Amniotic epithelial cell (primary cell): Measurements from ENCODE around the gene LARP4.
"Not testable (repeated sequence)": the region's sequence is repeated elsewhere in the genome, so short reads cannot be mapped to it uniquely, and the experiment has no call there.

ENCODE experiments used
- DNase-seq: peaks from one replicate; pipeline ENCODE4 v3.0.0-alpha.2; 2010; ENCODE audit warnings: low read depth

LARP4 gene

GRCh38 chr12:50482571-50482970 lies 81.9 kb downstream of the LARP4 start:
- DNase-seq: peak; percentile 11

- no peak for DNase-seq
Measured at GRCh38 chr12:50483488-50483887, 82.8 kb downstream of the LARP4 start.

- peak; percentile 12 for DNase-seq
Measured at GRCh38 chr12:50488801-50489200, 88.1 kb downstream of the LARP4 start.

DNA sequence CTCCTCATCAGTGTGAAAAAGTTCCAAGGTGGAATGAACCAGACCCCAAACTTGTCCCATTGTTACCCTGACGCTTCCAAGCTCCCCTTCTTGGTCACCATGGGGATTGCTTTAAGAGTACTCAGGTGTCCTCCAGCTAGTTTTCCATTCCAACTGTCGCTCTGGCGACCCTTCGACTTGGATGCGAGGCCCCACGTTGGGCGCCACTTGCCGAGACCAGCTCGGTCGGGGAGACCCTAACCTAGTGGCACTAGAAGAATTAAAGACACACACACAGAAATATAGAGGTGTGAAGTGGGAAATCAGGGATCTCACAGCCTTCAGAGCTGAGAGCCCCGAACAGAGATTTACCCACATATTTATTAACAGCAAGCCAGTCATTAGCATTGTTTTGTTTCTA lies 97.4 kb downstream of the LARP4 start:
- DNase-seq: peak; percentile 24

DNA sequence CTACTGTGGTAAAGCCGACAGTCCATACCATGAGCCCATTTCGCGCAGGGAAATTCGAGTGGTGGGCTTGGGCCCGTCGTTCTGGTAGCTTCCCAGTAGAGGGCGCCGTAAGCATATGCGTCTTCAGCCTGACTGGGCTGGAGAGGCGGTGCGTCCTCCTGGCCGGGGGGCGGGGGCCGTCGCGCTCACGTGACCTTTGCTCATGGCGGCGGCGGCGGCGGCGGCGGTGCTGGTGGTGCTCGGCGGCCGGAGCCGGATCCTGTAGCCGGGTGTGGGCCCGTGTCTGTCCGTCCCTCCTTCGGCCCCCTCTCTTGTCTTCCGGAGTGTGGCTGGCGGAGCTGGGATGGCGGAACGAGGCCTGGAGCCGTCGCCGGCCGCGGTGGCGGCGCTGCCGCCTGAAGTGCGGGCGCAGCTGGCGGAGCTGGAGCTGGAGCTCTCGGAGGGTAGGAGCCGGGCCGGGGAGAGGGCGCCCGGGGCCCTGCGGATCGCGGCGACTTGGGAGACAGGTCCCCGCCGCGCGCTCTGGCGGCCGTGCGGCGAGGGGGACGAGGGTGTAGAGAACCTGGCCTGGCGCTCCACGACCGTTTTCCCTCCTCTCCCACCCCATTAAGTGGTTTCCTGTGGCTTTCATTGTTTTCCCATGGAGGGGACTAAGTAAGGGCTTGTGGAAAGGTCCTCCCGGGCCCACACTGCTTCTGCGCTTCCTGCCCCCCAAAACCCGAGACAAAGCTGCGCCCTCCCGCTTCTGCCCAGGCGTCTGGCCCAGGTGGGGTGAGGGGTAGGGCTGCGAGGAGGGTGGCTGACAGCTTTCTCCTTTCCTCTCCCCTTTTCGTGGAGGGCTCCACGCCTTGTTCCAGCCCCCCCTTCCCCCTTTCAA lies 104.4 kb downstream of the LARP4 start, which contains the start of gene DIP2B:
TSS of gene DIP2B (plus strand) at position 188 of the 877 bp plus-strand sequence. CDS start at position 344, 156 bp downstream.
- peak; percentile 76 for DNase-seq

DNA sequence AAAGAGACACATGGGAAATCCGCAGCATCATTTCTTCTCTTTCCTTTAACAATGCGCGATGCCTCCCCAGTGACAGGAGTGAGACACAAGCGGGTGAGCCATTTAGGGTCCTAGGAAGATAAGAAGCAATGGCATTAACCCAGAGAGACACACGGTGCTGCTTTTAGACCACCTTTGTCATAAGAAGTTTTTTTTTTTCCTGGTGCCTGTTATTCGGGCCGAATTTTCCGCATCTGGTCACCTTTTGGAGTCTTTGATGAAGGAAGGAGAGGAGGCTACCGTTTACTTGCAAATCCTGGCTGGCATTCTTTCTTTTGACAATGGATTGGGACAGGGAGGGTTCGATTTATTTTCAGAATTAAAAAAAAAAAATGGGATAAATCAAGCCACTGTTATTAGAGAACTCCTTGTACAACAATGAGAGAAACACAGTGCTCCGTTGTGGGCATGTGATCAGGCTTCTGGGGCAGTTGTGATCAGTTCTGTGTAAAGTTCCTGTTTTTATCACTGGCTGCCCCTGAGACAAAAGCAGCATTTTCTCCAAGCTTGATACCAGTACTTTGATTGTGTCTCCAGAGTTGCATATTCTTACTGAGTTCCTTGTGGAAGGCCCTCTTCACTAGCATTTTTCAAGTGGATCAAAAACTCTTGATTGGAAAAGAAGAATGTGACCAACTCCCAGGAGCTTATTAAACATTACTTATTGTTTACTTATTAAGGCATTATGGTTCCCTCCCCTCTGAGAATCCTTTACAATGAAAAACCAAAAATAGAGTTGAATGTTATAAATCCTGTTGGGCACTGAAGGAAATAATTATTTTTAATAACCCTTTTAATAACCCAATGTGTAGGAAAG lies 105.2 kb downstream of the LARP4 start:
- DNase-seq: no peak

- peak; percentile 14 for DNase-seq
Measured at GRCh38 chr12:50506753-50507473, 106.2 kb downstream of the LARP4 start.

- DNase-seq: no peak
Measured at GRCh38 chr12:50507474-50507838, 106.8 kb downstream of the LARP4 start.

DNA sequence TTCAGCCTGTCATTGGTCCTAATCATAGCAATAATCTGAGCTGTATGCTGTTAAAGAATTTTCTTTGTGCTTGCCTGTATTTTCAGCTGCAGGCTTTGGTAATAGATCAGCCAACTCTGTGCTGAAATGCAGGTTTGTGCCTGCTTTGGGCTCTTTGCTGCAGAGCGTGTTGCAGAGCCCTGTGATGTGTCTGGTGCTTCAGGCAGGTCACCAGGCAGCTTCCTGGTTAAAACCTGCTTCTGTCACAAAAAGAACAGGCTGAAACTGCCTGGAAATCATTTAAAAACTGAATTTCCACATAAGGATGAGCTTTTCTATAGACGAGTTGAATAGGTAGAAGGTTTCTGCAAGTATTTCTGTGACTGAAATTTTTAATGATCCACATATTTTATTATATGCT lies 107.2 kb downstream of the LARP4 start:
- no peak for DNase-seq

DNA sequence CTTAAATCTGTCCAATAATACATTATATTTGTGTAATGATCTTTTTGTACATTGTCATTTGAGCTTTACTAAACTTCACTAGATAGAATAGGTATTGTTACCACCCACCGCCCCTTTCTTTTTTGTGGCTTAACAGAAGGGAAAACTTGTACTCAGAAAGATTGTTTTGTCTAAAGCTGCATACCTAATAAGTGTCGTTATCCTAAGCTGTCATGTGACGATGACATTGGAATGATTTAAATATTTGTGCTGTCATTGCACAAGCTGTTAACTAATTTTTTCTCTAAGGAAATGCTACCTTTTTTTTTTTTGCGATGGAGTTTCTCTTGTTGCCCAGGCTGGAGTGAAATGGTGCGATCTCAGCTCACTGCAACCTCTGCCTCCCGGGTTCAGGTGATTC lies 107.7 kb downstream of the LARP4 start:
- DNase-seq: no peak

GRCh38 chr12:50508970-50509663 lies 108.4 kb downstream of the LARP4 start:
- DNase-seq: peak; percentile 33

DNA sequence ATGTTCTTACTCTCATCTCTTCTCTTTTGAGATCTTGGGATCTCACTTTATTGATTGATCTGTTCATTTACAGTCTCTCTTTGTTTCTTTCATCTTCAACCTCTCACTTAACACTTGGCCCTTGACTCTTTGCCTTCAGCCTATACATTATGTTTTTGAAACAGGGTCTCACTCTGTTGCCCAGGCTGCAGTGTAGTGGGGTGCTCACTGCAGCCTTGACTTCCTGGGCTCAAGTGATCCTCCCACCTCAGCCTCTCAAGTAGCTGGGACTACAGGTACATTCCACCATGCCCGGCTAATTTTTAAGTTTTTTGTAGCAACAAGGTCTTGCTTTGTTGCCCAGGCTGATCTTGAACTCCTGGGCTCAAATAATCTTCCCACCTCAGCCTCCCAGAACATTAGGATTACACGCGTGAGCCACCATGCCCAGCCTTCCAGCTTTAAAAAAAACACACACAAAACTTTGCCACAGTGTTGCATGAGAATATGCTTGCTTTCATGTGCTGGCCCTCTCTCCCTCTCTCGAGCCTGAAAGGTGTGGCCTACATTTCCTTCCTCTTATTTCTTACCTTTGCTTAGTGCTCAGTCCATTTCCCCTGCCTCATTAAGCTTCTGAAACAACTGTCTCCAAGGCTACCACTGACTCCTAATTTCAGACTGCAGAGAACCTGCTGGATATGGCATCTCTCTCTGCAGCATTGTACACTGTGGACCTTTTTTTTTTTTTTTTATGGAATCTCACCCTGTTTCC lies 114.0 kb downstream of the LARP4 start:
- no peak for DNase-seq

DNA sequence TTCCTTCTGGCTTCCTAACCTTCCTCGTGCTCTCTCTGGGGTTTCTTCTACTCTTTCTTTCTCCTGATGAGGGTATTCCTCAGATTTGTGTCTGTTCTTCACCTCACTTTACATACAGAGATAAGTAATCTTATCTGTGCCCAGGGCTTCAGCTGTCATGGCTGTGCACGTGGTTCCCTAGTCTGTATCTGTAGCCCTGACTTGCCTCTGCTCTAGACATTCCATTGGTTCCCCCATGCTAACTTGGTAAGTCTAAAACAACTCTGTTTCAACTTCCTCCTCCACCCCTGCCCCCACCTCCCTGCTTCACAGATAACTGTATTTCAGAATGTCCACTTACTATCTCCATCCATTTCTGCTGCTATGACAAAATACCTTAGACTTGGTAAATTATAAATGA lies 114.9 kb downstream of the LARP4 start:
- DNase-seq: no peak

DNA sequence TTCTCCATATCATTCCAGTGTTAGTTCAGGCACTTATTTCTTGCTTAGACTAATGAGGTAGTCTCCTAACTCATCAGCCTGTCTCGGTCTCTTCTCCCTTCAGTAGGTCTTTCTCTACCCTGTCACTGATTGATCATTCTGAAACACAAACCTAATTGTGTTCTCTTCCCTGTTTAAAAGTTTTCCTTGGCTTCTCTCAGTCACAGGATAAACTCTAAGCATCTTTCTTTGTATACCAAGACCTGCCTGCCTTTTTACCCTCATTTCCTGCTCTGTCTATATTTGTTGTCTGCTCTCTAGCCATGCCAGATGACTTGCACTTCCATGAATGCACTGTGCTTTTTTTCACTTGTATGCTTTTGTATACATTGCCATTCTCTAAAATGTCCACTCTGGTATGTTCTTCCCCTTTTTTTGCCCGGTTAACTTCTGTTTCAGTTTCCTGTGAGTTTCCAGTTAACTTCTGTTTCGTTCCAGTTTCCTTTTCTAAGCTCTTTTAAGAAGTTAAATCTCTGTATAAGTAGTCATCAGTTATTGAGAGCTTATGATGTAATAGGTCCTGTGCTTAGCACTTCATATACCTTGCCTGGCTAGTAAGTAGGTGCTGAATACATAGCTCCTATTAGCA lies 116.8 kb downstream of the LARP4 start:
- DNase-seq: peak; percentile 47

DNA sequence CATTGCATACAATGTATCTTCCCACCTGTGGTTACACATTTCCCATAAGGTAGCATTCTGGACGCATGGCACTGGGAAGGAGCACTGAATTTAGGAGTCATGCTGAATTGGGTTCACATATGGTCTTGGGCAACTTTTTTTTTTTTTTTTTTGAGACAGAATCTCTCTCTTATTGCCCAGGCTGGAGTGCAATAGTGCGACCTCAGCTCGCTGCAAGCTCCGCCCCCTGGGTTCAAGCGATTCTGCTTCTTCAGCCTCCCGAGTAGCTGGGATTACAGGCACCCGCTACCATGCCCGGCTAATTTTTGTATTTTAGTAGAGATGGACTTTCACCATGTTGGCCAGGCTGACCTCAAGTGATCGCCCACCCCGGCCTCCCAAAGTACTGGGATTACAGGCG lies 117.4 kb downstream of the LARP4 start:
- no peak for DNase-seq

DNA sequence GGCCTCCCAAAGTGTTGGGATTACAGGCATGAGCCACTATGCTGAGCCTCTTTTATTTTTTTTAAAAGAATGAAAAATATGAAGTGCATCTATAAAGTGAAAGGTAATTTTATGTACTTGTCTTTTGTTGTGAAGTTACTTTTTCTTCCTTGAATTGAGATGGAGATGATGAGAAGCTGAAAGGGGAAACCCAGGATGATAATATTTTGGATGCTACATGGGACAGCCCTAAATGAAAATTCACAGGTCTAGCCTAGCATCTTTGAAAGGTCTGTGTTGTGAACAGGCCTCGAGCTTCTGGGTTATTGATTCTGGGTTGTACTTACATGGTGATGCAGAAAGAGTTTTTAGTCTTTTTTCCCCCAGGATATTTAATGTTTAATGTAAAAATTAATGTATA lies 118.7 kb downstream of the LARP4 start:
- DNase-seq: no peak

- no peak for DNase-seq
Measured at GRCh38 chr12:50520416-50521207, 119.9 kb downstream of the LARP4 start.

GRCh38 chr12:50521781-50522180 lies 121.1 kb downstream of the LARP4 start:
- not testable (repeated sequence) for DNase-seq

GRCh38 chr12:50523772-50524171 lies 123.1 kb downstream of the LARP4 start:
- DNase-seq: no peak

GRCh38 chr12:50524621-50525020 lies 123.9 kb downstream of the LARP4 start:
- DNase-seq: no peak
